SK-N-SH (cell line): ENCODE results near the gene MCC. TPM values are rescaled to one million over a fixed set of nuclear protein-coding genes. Genes with fewer than 3 reads are reported as not detected.

Experiments used
- CTCF ChIA-PET: fragments of 300-600, 350-600 bp; formaldehyde crosslinking; extraction: SDS; loops from one replicate; lab custom pipeline; 2021; lab: Yijun Ruan, JAX
- POLR2A ChIA-PET: fragments of 350-600 bp; sonication (Branson Sonifier 250); formaldehyde crosslinking; extraction: SDS; loops from one replicate; lab custom pipeline; 2020; ENCODE audit warnings: antibody characterized with exemption, inconsistent platforms; lab: Yijun Ruan, JAX
- DNase-seq: peaks from one replicate; pipeline ENCODE4 v3.0.0; 2012
- H2AFZ ChIP-seq: fragments of 200-600 bp; sonication (generic); 2 replicates; pipeline ENCODE4 v1.8.1; 2016; ENCODE audit warnings: antibody characterized with exemption, mild to moderate bottlenecking, low read depth
- H3F3A ChIP-seq: fragments of 200-600 bp; sonication (generic); replicated peaks from 2 replicates; pipeline ENCODE3; 2016; ENCODE audit warnings: antibody characterized with exemption, mild to moderate bottlenecking; ENCODE audit not compliant: insufficient read depth
- H3K27ac ChIP-seq, 2 experiments: fragments of 200-500 bp in 1 of 2; fragments of 200-600 bp in 1 of 2; sonication (Bioruptor generic) in 1 of 2; sonication (generic), shearing (Covaris generic) in 1 of 2; 2 replicates each; pipeline versions ENCODE4 v1.5.1 to v1.6.1; 2014 to 2016; ENCODE audit warnings: low read depth in 2 of 2, inconsistent platforms in 1 of 2, low read length in 1 of 2, mild to moderate bottlenecking in 1 of 2, mixed read lengths in 1 of 2
- H3K27me3 ChIP-seq: fragments of 200-600 bp; sonication (generic), shearing (Covaris generic); 2 replicates; pipeline ENCODE4 v1.6.1; 2016; ENCODE audit warnings: mixed run types; ENCODE audit not compliant: insufficient read depth
- H3K36me3 ChIP-seq, 2 experiments: fragments of 200-500 bp in 1 of 2; fragments of 200-600 bp in 1 of 2; sonication (Bioruptor generic) in 1 of 2; sonication (generic) in 1 of 2; replicated peaks in 1 of 2; 2 replicates each; pipeline versions ENCODE3 to v1.5.1; 2014 to 2016; ENCODE audit warnings: low read length in 1 of 2, mild to moderate bottlenecking in 1 of 2; ENCODE audit not compliant: insufficient read depth in 2 of 2, control insufficient read depth in 1 of 2
- H3K4me1 ChIP-seq, 2 experiments: fragments of 200-500 bp in 1 of 2; fragments of 200-600 bp in 1 of 2; sonication (Bioruptor generic) in 1 of 2; sonication (generic), shearing (Covaris generic) in 1 of 2; 2 replicates each; pipeline versions ENCODE4 v1.5.1 to v1.6.1; 2014 to 2016; ENCODE audit warnings: low read depth in 1 of 2, low read length in 1 of 2, mixed run types in 1 of 2; ENCODE audit not compliant: insufficient read depth in 2 of 2, control insufficient read depth in 1 of 2
- H3K4me2 ChIP-seq: fragments of 200-600 bp; sonication (generic), shearing (Covaris generic); 2 replicates; pipeline ENCODE4 v1.6.1; 2017; ENCODE audit warnings: mixed run types
- H3K4me3 ChIP-seq, 2 experiments: fragments of 200-500 bp in 1 of 2; fragments of 200-600 bp in 1 of 2; sonication (Bioruptor generic) in 1 of 2; sonication (generic), shearing (Covaris generic) in 1 of 2; 2 replicates each; pipeline versions ENCODE4 v1.5.1 to v1.8.1; 2014 to 2016; ENCODE audit warnings: low read depth in 2 of 2, inconsistent platforms in 1 of 2, low read length in 1 of 2, mild to moderate bottlenecking in 1 of 2, mixed read lengths in 1 of 2, moderate library complexity in 1 of 2
- H3K79me2 ChIP-seq: fragments of 200-600 bp; sonication (generic); 2 replicates; pipeline ENCODE4 v1.8.1; 2017; ENCODE audit warnings: mild to moderate bottlenecking; ENCODE audit not compliant: insufficient read depth
- H3K9ac ChIP-seq: fragments of 200-600 bp; sonication (generic); 2 replicates; pipeline ENCODE4 v1.6.1; 2017; ENCODE audit warnings: mixed run types
- H3K9me2 ChIP-seq: fragments of 200-600 bp; sonication (generic); 2 replicates; pipeline ENCODE4 v1.6.1; 2017; ENCODE audit warnings: mixed run types
- H3K9me3 ChIP-seq: fragments of 200-600 bp; sonication (generic); 2 replicates; pipeline ENCODE4 v1.6.1; 2017; ENCODE audit warnings: mixed run types, mild to moderate bottlenecking, moderate library complexity
- H4K20me1 ChIP-seq: fragments of 200-600 bp; sonication (generic); 2 replicates; pipeline ENCODE4 v1.6.1; 2017; ENCODE audit warnings: mild to moderate bottlenecking, mixed run types; ENCODE audit not compliant: insufficient read depth
- CHD2 ChIP-seq: fragments of 150-350 bp; IDR thresholded peaks from 2 replicates; pipeline ENCODE4 v1.6.1; 2018; ENCODE audit warnings: low read length; ENCODE audit not compliant: partially characterized antibody
- EZH2phosphoT487 ChIP-seq: fragments of 200-600 bp; sonication (generic); IDR thresholded peaks from 2 replicates; pipeline ENCODE4 v1.6.1; 2017; ENCODE audit warnings: low read depth, mixed run types, mild to moderate bottlenecking, antibody characterized with exemption, moderate library complexity, borderline replicate concordance
- FOSL2 ChIP-seq: IDR thresholded peaks from 2 replicates; pipeline ENCODE4 v1.4.0; 2012; ENCODE audit warnings: low read depth, mild to moderate bottlenecking, moderate library complexity, borderline replicate concordance
- FOXJ3 ChIP-seq: sonication (generic); formaldehyde crosslinking; IDR thresholded peaks from 2 replicates; pipeline ENCODE4 v1.5.1; 2020; ENCODE audit warnings: mild to moderate bottlenecking, missing genetic modification reagents
- FOXM1 ChIP-seq: IDR thresholded peaks from 2 replicates; pipeline ENCODE4 v1.4.0; 2012; ENCODE audit warnings: low read depth, mild to moderate bottlenecking
- JUND ChIP-seq: IDR thresholded peaks from 2 replicates; pipeline ENCODE4 v1.4.0; 2012
- RAD21 ChIP-seq: IDR thresholded peaks from 2 replicates; pipeline ENCODE4 v1.6.1; 2012; ENCODE audit warnings: mild to moderate bottlenecking, low read length
- TAF1 ChIP-seq: IDR thresholded peaks from 2 replicates; pipeline ENCODE4 v1.6.1; 2012; ENCODE audit warnings: low read depth, mild to moderate bottlenecking, low read length, moderate library complexity, borderline replicate concordance
- TEAD4 ChIP-seq: IDR thresholded peaks from 2 replicates; pipeline ENCODE4 v1.4.0; 2012; ENCODE audit warnings: mild to moderate bottlenecking, borderline replicate concordance; ENCODE audit not compliant: insufficient read depth
- YY1 ChIP-seq: IDR thresholded peaks from 2 replicates; pipeline ENCODE4 v1.4.0; 2012; ENCODE audit warnings: low read depth, mild to moderate bottlenecking
- WGBS: methylation state at CpG from one replicate; pipeline ENCODE4 v1.1.6; 2017; ENCODE audit warnings: low lambda C conversion rate; 5-methylcytosine and 5-hydroxymethylcytosine counted together
- polyA plus RNA-seq, 3 experiments: library from polyadenylated mRNA; depleted of rRNA; stranded (reverse); fragments of >200 nt; gene quantifications; 2 replicates each; pipeline ENCODE4 v1.2.3, GENCODE V29; 2012
- TF ChIP-seq, protein P1 (sequence below): fragments of 150-350 bp; IDR thresholded peaks from 2 replicates; pipeline ENCODE4 v1.6.1; 2016; ENCODE audit warnings: mild to moderate bottlenecking, low read depth, low read length
- TF ChIP-seq, protein P2 (sequence below): IDR thresholded peaks from 2 replicates; pipeline ENCODE4; 2012
- TF ChIP-seq, protein P3 (sequence below): IDR thresholded peaks from 2 replicates; pipeline ENCODE4 v1.4.0; 2012; ENCODE audit warnings: low read depth
- TF ChIP-seq, protein P4 (sequence below): fragments of 150-350 bp; IDR thresholded peaks from 2 replicates; pipeline ENCODE4 v1.6.1; 2017; ENCODE audit warnings: antibody characterized with exemption, low read length, low read depth, borderline replicate concordance

The MCC gene
- polyA plus RNA-seq, 1 of the 3 experiments (the other 2 are of a cell fraction) = 3.6 TPM

DNA sequence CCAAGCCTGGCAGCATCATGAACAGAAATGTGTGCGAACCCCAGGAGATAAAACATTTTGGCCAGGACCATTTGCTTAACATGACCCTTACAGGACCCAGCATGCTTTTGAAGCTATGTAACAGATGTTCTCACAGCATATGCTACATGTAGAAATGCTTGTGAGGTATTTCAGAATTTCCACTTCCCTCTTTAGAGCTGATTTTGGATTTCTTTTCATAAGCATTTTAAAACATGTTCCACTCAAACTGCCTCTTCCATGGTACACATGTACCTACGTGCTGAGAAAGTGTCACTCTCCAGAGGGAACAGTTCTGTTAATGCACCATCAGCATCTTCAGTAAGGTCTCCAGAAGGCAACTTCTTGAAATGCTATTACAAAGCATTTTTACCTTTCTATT is 37.8 kb downstream of the MCC start (continued):
- TF ChIP-seq, protein P1, sequence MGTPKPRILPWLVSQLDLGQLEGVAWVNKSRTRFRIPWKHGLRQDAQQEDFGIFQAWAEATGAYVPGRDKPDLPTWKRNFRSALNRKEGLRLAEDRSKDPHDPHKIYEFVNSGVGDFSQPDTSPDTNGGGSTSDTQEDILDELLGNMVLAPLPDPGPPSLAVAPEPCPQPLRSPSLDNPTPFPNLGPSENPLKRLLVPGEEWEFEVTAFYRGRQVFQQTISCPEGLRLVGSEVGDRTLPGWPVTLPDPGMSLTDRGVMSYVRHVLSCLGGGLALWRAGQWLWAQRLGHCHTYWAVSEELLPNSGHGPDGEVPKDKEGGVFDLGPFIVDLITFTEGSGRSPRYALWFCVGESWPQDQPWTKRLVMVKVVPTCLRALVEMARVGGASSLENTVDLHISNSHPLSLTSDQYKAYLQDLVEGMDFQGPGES = no peak
- TF ChIP-seq, protein P2, sequence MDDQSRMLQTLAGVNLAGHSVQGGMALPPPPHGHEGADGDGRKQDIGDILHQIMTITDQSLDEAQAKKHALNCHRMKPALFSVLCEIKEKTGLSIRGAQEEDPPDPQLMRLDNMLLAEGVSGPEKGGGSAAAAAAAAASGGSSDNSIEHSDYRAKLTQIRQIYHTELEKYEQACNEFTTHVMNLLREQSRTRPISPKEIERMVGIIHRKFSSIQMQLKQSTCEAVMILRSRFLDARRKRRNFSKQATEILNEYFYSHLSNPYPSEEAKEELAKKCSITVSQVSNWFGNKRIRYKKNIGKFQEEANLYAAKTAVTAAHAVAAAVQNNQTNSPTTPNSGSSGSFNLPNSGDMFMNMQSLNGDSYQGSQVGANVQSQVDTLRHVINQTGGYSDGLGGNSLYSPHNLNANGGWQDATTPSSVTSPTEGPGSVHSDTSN = no peak
- TF ChIP-seq FOXJ3 (CRISPR knock-in tag) = no peak
- TF ChIP-seq, all 33 proteins: peak for 0

DNA sequence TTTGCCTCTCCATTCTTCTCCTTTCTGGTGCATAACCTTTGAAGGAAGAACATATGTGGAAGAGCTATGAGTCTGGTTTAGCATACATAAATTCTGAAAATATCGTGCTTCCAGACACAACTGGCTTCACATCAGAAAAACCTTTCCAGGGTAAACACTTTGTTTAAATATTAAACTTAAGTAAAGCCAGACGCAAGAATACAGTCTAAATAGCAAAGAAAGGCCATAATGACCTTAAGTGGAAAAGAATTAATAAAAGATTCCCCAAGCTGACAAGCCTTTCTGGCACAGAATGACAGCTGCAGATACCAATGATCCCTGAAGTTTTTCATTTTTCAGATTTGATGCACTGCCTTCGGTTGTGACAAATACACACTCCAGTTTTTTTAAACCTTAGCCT is 40.0 kb downstream of the MCC start:
- H3K27me3 ChIP-seq = no peaks in the 10 kb centered on the region
- DNase-seq = no peak
- no peak overlapping the region for H3K27ac ChIP-seq
- no peak overlapping the region for H3K4me3 ChIP-seq
- no peaks in the 10 kb centered on the region for H3K9me3 ChIP-seq
- no peak overlapping the region for H3K9ac ChIP-seq
- H3F3A ChIP-seq = no peaks in the 10 kb centered on the region
- POLR2A ChIA-PET = no interaction called here
- H3K9me2 ChIP-seq = no peaks in the 10 kb centered on the region
- H3K4me1 ChIP-seq = peaks cover 0 to 2% of the 10 kb centered on the region in 2 experiments; a peak in 1 of 4 replicates
- H3K4me2 ChIP-seq = no peak overlapping the region
- no peaks in the 10 kb centered on the region for H4K20me1 ChIP-seq
- CTCF ChIA-PET = interaction anchor here (0.6 to 1.6 kb wide), 8 partner anchors 10 to 461 kb away, joined by 3 to 5 read pairs (median 4); partner anchors contain the start of gene MCC
- 58% methylated on average over 3 of the region's 3 CpGs for WGBS
- no peaks in the 10 kb centered on the region for H3K36me3 ChIP-seq
- H2AFZ ChIP-seq = no peak overlapping the region
- TF ChIP-seq EZH2phosphoT487 (no peak), RAD21 (no peak), CHD2 (no peak), TAF1 (no peak), YY1 (no peak), FOSL2 (no peak), JUND (no peak), TEAD4 (no peak), FOXM1 (no peak)
- TF ChIP-seq, protein P2 = no peak
- TF ChIP-seq, protein P1 = no peak
- TF ChIP-seq, protein P3, sequence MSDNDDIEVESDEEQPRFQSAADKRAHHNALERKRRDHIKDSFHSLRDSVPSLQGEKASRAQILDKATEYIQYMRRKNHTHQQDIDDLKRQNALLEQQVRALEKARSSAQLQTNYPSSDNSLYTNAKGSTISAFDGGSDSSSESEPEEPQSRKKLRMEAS = no peak
- TF ChIP-seq, protein P4, sequence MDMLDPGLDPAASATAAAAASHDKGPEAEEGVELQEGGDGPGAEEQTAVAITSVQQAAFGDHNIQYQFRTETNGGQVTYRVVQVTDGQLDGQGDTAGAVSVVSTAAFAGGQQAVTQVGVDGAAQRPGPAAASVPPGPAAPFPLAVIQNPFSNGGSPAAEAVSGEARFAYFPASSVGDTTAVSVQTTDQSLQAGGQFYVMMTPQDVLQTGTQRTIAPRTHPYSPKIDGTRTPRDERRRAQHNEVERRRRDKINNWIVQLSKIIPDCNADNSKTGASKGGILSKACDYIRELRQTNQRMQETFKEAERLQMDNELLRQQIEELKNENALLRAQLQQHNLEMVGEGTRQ = no peak
- H3K79me2 ChIP-seq = no peaks in the 10 kb centered on the region
